ENCODE results near the gene IFNK. TPM values are rescaled to one million over a fixed set of nuclear protein-coding genes. Genes with fewer than 3 reads are reported as not detected.

IFNK gene
- total RNA-seq, 1 experiment from 2014 or later = not detected

Other genes with a start within 250 kb of the IFNK start
- gene EQTN, start 227.1 kb upstream of the IFNK start, total RNA-seq (2021) = not detected in 2 replicates
- gene MOB3B, start 5.5 kb downstream of the IFNK start, total RNA-seq (2021) = 0.19 and 0.31 TPM in 2 replicates
- 5.9 TPM in 2 replicates for gene C9orf72, start 49.2 kb downstream of the IFNK start, total RNA-seq (2021)

Measured in A673 (cell line).